Ectodermal cell (in vitro differentiated cells): ENCODE data around the gene CCNH.

Experiments used
- H3K27ac ChIP-seq: 2 replicates; pipeline ENCODE4 v1.7.0; 2013; ENCODE audit warnings: mild to moderate bottlenecking, low read depth, low read length; ENCODE audit not compliant: insufficient read depth, poor library complexity, severe bottlenecking
- H3K27me3 ChIP-seq: 2 replicates; pipeline ENCODE4 v1.7.0; 2013; ENCODE audit warnings: mild to moderate bottlenecking, low read length; ENCODE audit not compliant: insufficient read depth, control insufficient read depth, poor library complexity, severe bottlenecking
- H3K36me3 ChIP-seq: one replicate; pipeline ENCODE4 v1.7.0; 2013; ENCODE audit warnings: low read length; ENCODE audit not compliant: control insufficient read depth, insufficient read depth
- H3K4me1 ChIP-seq: one replicate; pipeline ENCODE4 v1.7.0; 2013; ENCODE audit warnings: low read length; ENCODE audit not compliant: control insufficient read depth, insufficient read depth
- H3K4me3 ChIP-seq: 2 replicates; pipeline ENCODE4 v1.7.0; 2013; ENCODE audit warnings: low read depth, low read length, control low read depth; ENCODE audit not compliant: insufficient read depth
- H3K9me3 ChIP-seq: 2 replicates; pipeline ENCODE4 v1.7.0; 2013; ENCODE audit warnings: mild to moderate bottlenecking, low read length, moderate library complexity; ENCODE audit not compliant: control insufficient read depth
- WGBS, 2 experiments: methylation state at CpG; one replicate each; pipeline ENCODE4 v1.1.7; 2013; ENCODE audit warnings: missing lambda C conversion rate in 2 of 2; 5-methylcytosine and 5-hydroxymethylcytosine counted together

The CCNH gene

GRCh38 chr5:87405472-87406155 lies 7.1 kb downstream of the CCNH start:
- H3K27me3 ChIP-seq: no peaks in the 10 kb centered on the region
- H3K27ac ChIP-seq: no peak overlapping the region
- WGBS, 2 experiments: 94 to 98% methylated on average over 2 of the region's 2 CpGs
- no peaks in the 10 kb centered on the region for H3K9me3 ChIP-seq
- H3K4me1 ChIP-seq: no peaks in the 10 kb centered on the region
- no peak overlapping the region for H3K4me3 ChIP-seq
- H3K36me3 ChIP-seq: peaks cover 49% of the 10 kb centered on the region

GRCh38 chr5:87404359-87404758 lies 8.4 kb downstream of the CCNH start:
- H3K4me3 ChIP-seq: no peak overlapping the region
- no peaks in the 10 kb centered on the region for H3K27me3 ChIP-seq
- WGBS, 2 experiments: 84 to 93% methylated on average over 2 of the region's 2 CpGs
- no peaks in the 10 kb centered on the region for H3K9me3 ChIP-seq
- H3K4me1 ChIP-seq: no peaks in the 10 kb centered on the region
- H3K36me3 ChIP-seq: peaks cover 45% of the 10 kb centered on the region
- H3K27ac ChIP-seq: no peak overlapping the region

- Histone ChIP-seq H3K36me3 (peaks cover 45% of the 10 kb centered on the region), H3K27ac (no peak overlapping the region), H3K4me1 (no peaks in the 10 kb centered on the region), H3K4me3 (no peak overlapping the region), H3K27me3 (no peaks in the 10 kb centered on the region), H3K9me3 (no peaks in the 10 kb centered on the region)
- WGBS, 2 experiments: no CpG with 5 or more reads among the region's 3 CpGs
These were observed 8.8 kb downstream of the CCNH start for GRCh38 chr5:87403899-87404298.

GRCh38 chr5:87403409-87403808 lies 9.3 kb downstream of the CCNH start:
- Histone ChIP-seq H3K4me1 (no peaks in the 10 kb centered on the region), H3K27me3 (no peaks in the 10 kb centered on the region), H3K36me3 (peaks cover 50% of the 10 kb centered on the region), H3K9me3 (no peaks in the 10 kb centered on the region), H3K4me3 (no peak overlapping the region), H3K27ac (no peak overlapping the region)
- 92 to 95% methylated on average over 3 of the region's 3 CpGs for WGBS, 2 experiments

GRCh38 chr5:87401626-87402025 lies 11.1 kb downstream of the CCNH start:
- Histone ChIP-seq H3K36me3 (peaks cover 43% of the 10 kb centered on the region), H3K27me3 (no peaks in the 10 kb centered on the region), H3K4me1 (no peaks in the 10 kb centered on the region)

DNA sequence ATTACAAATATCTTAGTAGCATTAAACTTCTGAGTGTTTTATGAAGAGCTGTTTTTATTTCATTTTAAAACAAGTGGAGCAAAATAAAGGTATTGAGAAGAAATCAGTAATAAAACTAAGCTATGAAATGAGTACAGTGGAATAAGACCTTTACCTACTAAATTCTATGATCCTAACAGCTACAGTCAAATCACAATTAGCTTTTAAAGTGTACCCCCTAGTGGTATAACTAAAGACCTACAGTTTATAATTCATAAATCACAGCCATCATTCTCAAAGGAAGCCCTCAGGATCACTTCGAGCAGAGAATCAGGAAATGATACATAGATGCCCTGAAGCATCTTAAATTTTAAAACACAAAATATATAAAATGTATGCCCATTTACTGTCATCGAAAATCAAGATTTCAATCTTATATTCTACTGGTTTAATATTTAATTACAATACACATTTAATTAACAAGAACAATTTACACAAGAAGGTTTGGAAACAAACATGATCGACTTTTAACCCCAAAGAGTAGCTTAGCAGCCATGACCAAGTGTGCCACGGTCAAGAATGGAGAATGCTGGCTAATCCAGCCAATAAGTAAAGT lies 12.3 kb downstream of the CCNH start:
- no peaks in the 10 kb centered on the region for H3K9me3 ChIP-seq
- no peaks in the 10 kb centered on the region for H3K4me1 ChIP-seq
- H3K36me3 ChIP-seq: peaks cover 39% of the 10 kb centered on the region

More at GRCh38 chr5:87401626-87402025, 11.1 kb downstream of the CCNH start:
- Histone ChIP-seq H3K4me3 (no peak overlapping the region), H3K27ac (no peak overlapping the region), H3K9me3 (no peaks in the 10 kb centered on the region)

DNA sequence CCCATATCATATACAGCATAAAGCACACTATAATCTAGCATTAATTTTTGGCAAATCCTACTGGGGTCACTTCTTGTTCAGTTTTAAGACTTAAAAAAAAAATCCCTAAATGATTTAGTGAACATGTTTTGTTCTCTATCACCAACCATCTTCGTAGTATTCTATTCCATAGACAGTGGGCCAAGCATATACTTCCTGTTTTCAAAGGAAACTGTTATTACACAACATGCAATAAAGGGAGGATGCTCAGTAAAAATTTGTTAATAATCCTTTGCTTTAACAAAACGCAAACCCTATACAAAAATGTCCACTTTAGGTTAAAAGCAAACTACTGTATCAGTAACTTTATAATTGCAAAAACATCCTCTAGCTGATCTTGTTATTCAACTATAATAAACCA lies 13.0 kb downstream of the CCNH start:
- H3K36me3 ChIP-seq: peaks cover 34% of the 10 kb centered on the region
- 96% methylated on average over 2 of the region's 2 CpGs; no CpG with 5 or more reads in 1 of the 2 experiments for WGBS, 2 experiments
- no peak overlapping the region for H3K27ac ChIP-seq
- H3K4me1 ChIP-seq: no peaks in the 10 kb centered on the region
- H3K27me3 ChIP-seq: no peaks in the 10 kb centered on the region
- no peaks in the 10 kb centered on the region for H3K9me3 ChIP-seq
- H3K4me3 ChIP-seq: no peak overlapping the region

More for the DNA sequence above, 12.3 kb downstream of the CCNH start:
- no peaks in the 10 kb centered on the region for H3K27me3 ChIP-seq
- WGBS, 2 experiments: 88 to 89% methylated on average over 3 of the region's 4 CpGs
- no peak overlapping the region for H3K4me3 ChIP-seq
- no peak overlapping the region for H3K27ac ChIP-seq

GRCh38 chr5:87398981-87399614 lies 13.6 kb downstream of the CCNH start:
- H3K36me3 ChIP-seq: peaks cover 32% of the 10 kb centered on the region
- no peaks in the 10 kb centered on the region for H3K4me1 ChIP-seq
- WGBS, 2 experiments: 95 to 99% methylated on average over 5 of the region's 5 CpGs
- no peaks in the 10 kb centered on the region for H3K27me3 ChIP-seq
- no peak overlapping the region for H3K4me3 ChIP-seq
- H3K27ac ChIP-seq: no peak overlapping the region
- no peaks in the 10 kb centered on the region for H3K9me3 ChIP-seq

DNA sequence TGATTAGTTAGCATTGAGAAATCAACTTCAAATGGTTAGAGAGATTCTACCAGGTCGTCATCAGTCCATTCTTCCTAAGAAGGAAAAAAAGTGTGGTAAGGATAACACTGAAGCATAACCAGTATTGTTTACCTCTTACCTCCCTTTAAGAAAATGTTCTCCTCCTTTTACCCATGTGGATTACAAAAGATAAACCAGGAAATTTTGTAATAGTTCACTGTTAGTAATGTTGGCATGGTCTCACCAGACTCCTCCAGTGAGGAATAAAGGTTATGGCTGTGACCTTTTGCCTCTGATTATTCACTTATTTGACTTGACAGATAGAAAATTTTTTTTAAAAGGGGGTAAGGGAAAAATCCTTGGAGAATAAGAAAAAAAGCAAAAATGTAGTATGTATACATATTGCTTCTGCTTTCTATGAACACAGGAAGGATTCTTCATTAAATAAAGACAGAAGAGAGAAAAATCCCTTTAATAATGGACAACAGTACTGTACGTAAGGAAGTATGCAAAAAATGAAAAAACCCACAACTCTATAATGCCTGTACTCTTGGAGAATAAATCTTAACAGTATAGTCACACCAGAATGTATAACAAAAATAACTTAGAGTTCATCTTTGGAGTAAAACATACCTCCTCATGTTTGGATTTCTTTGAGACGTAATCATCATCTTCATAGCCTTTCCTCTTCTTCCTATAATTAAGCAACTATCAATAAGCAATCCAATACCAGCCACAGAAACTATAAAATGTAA lies 18.1 kb downstream of the CCNH start:
- Histone ChIP-seq H3K27me3 (no peaks in the 10 kb centered on the region), H3K27ac (no peak overlapping the region), H3K9me3 (no peaks in the 10 kb centered on the region), H3K4me1 (no peaks in the 10 kb centered on the region), H3K36me3 (peaks cover 35% of the 10 kb centered on the region), H3K4me3 (no peak overlapping the region)
- WGBS, 2 experiments: 78 to 100% methylated on average over 1 to 2 of the region's 3 CpGs

- no peaks in the 10 kb centered on the region for H3K27me3 ChIP-seq
- H3K4me1 ChIP-seq: no peaks in the 10 kb centered on the region
- H3K4me3 ChIP-seq: no peak overlapping the region
- H3K36me3 ChIP-seq: peaks cover 32% of the 10 kb centered on the region
- WGBS, 2 experiments: 86% methylated on average over 2 of the region's 2 CpGs; no CpG with 5 or more reads in 1 of the 2 experiments
- H3K9me3 ChIP-seq: no peaks in the 10 kb centered on the region
- no peak overlapping the region for H3K27ac ChIP-seq
These were observed 19.4 kb downstream of the CCNH start for GRCh38 chr5:87393331-87393730.
